ENCODE data around the gene CCND2.

The CCND2 gene

GRCh38 chr12:4271717-4272423 lies 1.7 kb upstream of the CCND2 start (continued):
- TF ChIP-seq ZNF513 (tag by site-specific recombination; IDR thresholded peaks at IDR 0.05): no peak
- TF ChIP-seq WT1 (tag by site-specific recombination; IDR thresholded peaks at IDR 0.05): no peak
- no peak for TF ChIP-seq ZBTB49 (tag by site-specific recombination; IDR thresholded peaks at IDR 0.05; ENCODE audit: low read depth)
- TF ChIP-seq ZNF24 (tag by site-specific recombination; IDR thresholded peaks at IDR 0.05): no peak
- TF ChIP-seq ZSCAN4 (tag by site-specific recombination; IDR thresholded peaks at IDR 0.05): no peak
- no peak for TF ChIP-seq ZNF610 (tag by site-specific recombination; IDR thresholded peaks at IDR 0.05; ENCODE audit: borderline replicate concordance)
- no peak for TF ChIP-seq ZNF416 (tag by site-specific recombination; IDR thresholded peaks at IDR 0.05)
- TF ChIP-seq AEBP2 (tag by site-specific recombination; IDR thresholded peaks at IDR 0.05; ENCODE audit: borderline replicate concordance): no peak
- no peak for TF ChIP-seq PRDM6 (tag by site-specific recombination; IDR thresholded peaks at IDR 0.05)
- no peak for TF ChIP-seq ZNF645 (tag by site-specific recombination; IDR thresholded peaks at IDR 0.05)
- no peak for TF ChIP-seq ZFP41 (tag by site-specific recombination; IDR thresholded peaks at IDR 0.05; ENCODE audit: borderline replicate concordance)
- peak; percentile 88 for TF ChIP-seq ZNF398 (tag by site-specific recombination; IDR thresholded peaks at IDR 0.05)
- TF ChIP-seq ZNF404 (tag by site-specific recombination; IDR thresholded peaks at IDR 0.05): no peak
- TF ChIP-seq GLIS1 (tag by site-specific recombination; IDR thresholded peaks at IDR 0.05): no peak
- TF ChIP-seq EGR2 (tag by site-specific recombination; IDR thresholded peaks at IDR 0.05; ENCODE audit: low read depth): no peak
- no peak for TF ChIP-seq ZBTB10 (tag by site-specific recombination; IDR thresholded peaks at IDR 0.05)
- no peak for TF ChIP-seq ZBTB1 (tag by site-specific recombination; IDR thresholded peaks at IDR 0.05)
- no peak for TF ChIP-seq ZNF239 (tag by site-specific recombination; IDR thresholded peaks at IDR 0.05)
- no peak for TF ChIP-seq INSM2 (tag by site-specific recombination; IDR thresholded peaks at IDR 0.05)
- no peak for TF ChIP-seq GLIS2 (tag by site-specific recombination; IDR thresholded peaks at IDR 0.05)
- TF ChIP-seq ZNF629 (tag by site-specific recombination; IDR thresholded peaks at IDR 0.05): no peak
- TF ChIP-seq ZSCAN23 (tag by site-specific recombination; IDR thresholded peaks at IDR 0.05): no peak
- TF ChIP-seq SP2 (tag by site-specific recombination; IDR thresholded peaks at IDR 0.05): peak; percentile 54

Data from HEK293 (cell line).